Glomerular visceral epithelial cell (primary cell): ENCODE results near the gene ABCA1.
A peak's percentile ranks its signal among the peaks of the same experiment; 100 is the strongest.
"Not testable (repeated sequence)": the region's sequence is repeated elsewhere in the genome, so short reads cannot be mapped to it uniquely, and the experiment has no call there.

ENCODE experiments used
- DNase-seq: peaks from one replicate; pipeline ENCODE4 v3.0.0-alpha.2; 2016; ENCODE audit errors: extremely low spot score

ABCA1 gene

DNA sequence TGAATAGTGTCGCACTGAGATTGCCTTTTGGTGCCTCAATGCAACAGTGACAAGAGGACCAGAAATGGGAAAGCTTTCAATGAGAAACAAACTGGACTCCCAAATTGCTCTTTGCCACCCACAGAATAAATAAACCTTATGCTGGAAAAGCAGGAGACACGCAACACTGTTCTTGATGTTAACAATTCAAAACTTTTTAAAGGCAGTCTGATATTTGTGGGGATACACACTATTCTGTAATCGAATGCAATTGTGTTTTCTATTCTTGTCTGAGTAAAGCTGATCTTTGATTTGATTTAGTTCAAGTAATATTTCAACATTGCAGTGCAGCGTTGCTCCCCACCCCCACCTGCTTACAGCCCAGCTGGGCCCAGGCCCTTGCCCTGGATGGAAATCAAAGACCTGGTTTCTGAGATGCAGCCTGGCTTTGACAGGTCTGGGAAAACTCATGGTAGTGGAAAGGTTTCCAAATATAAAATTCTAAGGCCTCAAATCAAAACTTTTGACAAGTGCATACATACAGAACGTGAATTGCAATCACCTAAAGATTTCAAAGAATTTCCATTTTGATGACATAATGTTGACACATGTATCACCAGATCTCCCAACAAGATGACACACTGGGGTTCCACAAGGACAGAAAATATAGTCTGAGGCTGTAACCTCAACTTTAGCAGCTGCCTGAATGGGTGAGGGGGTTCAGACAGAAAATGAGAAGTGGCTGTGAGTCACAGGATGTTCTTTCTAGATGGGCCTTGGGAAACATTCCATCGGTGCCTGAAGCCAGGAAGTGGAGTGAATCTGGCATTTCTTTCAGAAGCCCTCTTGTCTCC lies 55.1 kb downstream of the ABCA1 start:
- DNase-seq: peak; percentile 91

DNA sequence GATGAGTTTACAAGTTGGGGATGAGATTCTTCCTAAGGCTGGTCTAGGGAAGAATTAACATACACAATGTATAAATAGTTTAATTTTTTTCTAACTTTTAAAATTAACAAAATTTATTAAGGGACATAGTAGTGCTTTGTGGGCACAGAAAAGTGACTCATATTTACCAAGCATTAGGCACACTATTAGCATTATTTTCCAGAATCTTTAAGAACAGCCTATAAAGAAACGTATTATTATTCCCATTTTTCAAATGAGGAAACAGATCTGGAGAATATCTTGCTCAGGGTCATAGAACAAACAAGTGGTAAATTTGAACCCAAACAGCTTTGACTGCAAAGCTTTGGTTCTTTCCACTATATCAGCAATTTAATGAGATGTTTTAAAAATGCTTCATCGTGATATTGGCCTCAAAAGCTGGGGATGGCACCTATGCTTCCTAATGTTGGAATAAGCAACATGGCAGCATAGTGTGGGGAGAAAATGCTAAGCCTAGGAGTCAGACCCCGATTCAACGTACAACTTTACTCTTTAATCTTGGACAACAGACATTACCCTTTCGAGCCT lies 55.9 kb downstream of the ABCA1 start:
- DNase-seq: no peak

DNA sequence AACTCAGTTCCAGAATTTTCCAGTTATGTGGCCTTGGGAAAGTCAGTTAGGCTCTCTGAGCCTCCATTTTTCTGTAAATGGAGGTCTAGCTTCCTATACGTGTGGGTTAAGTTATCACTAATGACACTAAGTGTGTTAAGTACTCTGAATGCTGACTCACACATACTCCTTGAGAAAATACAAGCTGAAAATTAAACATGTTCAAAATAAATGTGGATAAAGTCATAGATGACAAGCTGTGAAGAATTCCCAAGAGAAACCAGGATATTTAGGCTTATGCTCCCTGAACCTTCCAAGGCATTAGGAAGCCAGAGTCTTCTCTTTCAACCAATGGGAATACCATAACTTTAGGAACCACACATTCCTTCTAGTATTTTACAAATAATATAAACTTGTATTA lies 58.1 kb downstream of the ABCA1 start:
- DNase-seq: no peak

DNA sequence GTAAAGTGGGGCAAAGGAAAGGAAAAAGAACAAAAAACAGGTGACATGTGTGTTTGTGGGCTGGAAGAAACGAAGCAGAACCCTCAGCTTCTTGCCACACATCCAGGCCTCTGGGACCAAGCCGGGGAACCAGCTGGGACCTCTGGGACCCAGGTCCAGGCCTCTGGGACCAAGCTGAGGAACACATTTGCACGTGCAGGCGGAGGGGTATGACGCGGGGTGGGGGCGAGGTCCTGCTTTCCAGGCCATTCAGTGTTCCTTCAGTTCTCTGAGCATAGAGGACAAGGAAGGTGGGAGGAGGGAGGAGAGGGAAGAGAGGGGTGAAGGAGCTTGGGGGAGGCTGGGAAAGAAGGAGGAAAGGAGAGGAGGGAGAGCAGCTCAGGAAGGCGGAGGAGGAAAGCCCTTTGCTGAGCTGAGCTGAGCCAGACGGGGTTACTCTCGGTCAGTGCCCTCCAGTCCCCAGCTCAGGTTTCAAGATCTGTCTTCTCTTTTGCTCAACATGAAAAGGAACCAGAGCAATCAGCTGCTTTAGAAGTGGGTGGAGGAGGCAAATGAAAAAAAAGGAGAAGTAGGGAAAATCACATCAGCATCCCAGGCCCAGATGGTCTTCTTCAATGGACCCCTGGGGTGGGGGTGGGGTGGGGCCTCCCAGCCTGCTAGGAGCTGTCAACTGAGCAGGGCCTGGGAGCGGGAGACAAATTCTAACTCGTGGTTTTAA lies 59.1 kb downstream of the ABCA1 start:
- DNase-seq: peak; percentile 78

DNA sequence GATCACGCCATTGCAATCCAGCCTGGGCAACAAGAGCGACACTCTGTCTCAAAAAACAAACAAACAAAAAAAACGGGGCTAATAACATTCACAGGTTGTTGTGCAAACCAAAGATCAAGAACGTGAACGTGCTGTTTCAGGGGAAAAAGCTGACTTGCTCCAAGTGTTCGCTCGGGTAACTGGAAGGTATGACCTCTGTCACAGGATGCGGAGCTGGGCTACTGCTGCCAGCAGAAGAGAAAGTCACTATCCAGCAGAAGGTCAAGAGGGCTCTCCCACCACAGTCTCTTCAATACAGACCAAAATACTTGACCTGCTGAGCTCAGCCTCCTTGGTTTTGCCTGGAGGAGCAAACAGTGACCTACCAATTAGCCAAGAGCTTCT lies 59.7 kb downstream of the ABCA1 start:
- DNase-seq: no peak

DNA sequence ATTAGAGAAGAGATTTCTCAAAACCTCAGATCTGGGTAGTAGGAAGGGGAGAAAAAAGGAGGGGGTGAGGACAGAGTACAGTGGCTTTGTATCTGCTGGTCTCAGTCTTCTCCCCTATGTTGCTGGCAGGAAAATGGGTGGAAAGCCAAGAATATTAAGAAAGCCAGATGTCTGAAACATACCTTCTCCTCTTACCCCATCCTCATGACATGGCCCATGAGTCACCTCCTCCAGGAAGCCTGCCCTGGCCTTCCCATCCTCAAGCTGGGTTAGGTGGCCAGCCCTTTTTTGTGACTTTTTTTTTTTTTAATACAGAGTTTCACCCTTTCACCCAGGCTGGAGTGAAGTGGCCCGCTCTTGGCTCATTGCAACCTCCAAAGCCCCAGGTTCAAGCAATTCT lies 61.8 kb downstream of the ABCA1 start:
- no peak for DNase-seq

DNA sequence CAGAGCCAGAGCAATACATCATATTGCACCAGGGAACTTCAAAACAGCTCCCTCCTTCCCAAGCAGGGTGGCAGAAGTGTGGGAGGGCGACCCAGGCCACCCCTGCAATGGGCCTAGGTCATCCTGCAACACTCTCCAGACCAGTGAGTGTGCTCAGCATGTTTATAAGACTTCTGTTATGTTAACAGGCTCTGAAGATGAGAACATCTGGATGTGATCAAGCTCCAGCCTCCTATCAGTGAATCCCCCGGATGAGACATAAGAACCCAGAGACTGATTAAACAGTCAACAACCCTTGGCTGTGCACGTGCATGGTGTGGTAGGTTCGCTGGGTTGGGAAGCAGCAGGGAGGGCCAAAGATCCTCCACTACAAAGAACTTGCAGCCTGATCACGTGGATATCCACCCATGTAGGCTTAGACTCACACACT lies 63.3 kb downstream of the ABCA1 start:
- no peak for DNase-seq

DNA sequence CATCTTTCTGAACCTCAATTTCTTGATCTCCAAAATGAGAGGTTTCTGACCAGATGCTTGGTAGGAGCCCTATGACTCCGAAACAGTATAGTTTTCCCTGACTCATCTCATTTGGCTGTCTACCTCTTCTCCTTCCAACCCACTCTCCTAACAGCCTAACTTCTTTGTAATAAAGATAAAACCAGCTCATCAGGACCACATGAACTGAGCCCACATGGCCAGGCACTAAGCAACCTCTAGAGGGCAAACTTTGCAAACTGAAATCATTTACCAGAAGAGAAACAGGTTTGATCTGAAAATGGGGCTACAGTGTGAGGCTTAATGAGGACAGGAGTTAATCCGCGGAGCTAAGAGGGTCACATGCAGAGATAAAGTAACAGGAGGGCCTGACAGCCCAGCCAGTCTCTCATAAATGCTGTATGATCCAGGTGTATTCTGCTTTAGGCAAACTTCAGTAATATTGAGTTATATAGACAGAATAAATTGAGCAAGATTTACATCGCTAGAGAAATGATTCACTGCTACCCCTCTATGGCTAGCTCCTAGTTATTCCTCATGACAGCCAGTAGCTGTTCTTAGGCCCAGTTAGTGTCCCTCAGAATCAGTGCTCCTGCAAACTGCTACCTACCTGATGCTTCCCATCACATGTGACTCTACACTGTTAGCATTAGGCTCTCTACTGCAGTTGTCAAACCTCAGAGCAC lies 64.6 kb downstream of the ABCA1 start:
- DNase-seq: peak; percentile 67

DNA sequence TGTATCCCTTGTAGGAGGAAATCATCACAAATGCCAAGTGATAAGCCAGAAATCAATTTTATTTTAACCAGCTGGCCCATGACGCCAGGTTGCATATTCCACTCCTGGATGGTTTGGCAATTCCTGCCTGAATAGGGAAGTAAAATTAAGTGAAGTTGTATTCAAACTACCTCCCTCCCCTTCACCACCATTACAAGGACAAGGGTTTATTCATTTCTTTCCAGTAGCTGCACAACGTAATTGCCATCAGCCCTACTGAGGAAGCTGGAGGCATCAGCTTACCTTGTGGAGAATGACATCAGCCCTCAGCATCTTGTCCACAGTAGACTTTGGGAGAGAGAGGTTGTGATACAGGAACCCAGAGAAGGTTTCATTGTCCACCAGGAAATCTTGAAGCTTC lies 66.6 kb downstream of the ABCA1 start:
- DNase-seq: no peak

DNA sequence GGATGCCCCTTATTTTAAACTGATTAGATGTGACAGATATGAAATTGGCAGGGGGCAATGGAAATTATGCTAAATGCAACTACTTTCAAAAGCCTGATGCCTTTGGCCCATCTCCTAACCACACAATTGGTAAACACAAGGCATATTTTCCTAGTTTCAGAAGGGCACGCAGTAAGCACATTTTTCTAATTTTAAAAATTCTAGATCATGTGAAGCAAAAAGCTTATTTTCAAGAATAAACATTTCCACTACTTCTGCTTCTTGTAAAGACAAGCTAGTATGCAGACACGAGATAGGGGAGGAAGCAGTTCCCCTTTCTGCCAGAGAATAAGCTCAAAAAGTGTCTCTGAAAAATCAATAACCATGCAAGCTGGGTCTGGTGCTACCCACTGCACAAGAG lies 67.7 kb downstream of the ABCA1 start:
- DNase-seq: no peak

DNA sequence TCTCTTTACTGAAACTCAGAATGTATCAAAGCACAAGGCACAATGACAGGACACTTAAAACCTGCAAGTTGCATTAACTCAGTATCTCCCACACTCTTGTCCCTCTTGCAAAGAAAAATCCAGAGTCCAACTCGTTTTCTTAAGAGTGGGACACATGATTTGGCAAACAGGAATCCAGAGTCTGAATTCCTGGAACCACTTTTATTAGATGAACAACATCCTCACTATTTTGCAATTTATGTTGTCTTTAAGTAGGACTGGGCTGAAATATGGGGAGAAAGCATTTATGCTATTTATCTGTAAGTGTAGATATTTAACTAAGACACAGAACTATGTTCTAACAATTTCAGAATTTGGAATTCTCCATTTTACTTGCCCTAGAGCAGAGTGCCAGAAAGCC lies 69.1 kb downstream of the ABCA1 start:
- DNase-seq: no peak

DNA sequence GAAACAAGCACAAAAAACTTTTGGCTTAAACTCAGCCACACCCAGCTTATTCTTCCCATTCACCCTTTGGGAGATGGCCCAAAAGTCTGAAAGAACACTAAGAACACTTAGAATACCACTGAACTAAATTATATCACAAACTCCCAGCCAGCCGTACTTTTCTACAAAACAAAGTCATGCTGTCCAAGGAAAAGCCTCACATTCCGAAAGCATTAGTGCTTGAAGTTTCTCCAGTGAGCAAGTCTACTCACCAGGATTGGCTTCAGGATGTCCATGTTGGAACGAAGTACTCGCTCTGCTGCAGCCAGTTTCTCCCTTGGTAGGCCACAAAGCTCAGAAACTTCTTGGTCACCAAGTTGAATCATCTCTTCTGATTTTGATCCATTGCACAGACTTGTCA lies 69.7 kb downstream of the ABCA1 start:
- DNase-seq: no peak

DNA sequence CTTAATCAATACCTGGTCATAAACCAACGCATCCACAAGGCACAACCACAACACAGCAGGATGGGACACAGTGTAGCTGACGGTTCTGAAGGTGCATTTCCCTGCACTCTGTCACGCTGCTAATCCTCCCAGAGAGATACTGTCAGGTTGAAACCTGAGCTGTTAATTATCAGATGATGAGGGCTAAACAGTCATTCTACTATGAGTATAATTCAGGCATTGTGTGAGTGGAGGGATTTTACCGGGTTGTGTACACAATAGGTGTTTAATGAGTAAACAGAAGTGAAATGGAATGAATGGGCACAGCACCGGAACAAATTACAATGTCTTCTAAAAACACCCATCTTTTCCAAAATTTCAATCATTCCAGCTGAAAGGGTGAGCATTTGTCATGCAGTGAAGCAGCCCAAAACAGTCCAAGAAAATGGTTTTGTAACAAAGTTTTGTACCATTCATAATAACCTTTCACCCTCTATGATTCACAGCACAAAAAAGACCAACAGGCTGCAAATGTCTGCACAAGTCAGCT lies 71.5 kb downstream of the ABCA1 start:
- no peak for DNase-seq

DNA sequence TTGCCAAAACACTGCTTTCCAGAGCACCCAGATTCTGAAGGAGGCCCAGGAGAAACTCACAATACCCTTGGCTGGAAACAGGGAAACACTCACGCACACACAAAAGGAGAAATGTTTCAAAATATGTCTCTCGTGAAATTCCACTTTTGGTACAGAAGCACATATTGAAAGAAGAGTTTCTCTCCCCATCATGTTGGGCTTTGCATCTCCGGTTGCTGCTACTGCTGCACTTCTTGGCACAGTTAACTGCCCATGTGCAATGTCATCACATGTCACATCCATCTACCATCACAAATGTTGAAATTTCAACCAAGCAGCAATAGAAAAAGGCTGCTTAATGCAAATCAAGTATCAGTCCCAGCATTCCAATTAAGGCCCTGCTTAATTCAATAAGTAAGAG lies 72.1 kb downstream of the ABCA1 start:
- no peak for DNase-seq

DNA sequence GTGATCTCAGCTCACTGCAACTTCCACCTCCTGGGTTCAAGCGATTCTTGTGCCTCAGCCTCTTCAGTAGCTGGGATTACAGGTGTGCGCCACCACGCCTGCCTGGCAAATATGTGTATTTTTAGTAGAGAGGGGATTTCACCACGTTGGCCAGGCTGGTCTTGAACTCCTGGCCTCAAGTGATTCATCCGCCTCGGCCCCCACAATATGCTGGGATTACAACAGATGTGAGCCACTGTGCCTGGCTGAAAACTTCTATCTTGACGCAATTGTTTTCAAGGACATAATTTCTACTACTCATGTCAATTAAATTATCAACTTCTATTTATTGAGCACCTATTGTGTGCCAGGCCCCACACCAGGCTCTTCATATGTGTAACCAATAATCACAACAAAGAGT lies 72.7 kb downstream of the ABCA1 start:
- not testable (repeated sequence) for DNase-seq

DNA sequence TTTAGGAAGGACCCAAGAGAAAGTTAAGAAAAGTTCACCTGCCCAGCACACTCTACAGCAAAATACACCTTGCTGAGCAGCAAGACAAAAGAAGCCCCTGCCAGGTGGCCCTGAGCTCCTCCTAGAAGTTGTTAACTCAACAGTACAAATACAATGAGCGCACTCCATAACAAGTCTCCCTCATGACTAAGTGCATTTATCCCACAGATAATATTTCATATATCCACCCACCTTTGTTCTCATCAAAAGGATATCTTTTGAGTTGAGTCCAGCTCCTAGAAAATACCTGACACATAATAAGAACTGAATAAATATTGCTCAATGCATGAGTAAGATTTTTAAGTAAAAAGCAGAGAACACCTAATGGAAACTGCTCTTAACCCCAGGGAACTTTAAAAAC lies 73.3 kb downstream of the ABCA1 start:
- no peak for DNase-seq

DNA sequence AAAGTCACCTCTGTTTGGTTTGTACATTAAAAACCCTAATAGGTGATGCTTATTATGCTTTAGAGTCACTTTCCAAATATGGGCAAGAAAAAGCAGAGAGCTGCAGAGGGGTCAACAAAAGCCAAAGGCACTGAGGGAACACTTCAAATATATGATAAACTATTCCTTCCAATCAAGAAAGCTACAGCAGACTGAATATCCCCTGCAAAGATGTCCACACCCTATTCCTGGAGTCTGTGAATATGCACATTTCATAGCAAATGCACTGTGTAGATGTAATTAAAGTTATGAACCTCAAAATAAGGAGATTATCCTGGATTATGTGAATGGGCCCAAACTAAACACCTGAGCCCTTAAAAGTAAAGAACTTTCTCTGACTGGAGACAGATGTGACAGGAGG lies 74.3 kb downstream of the ABCA1 start:
- DNase-seq: no peak

DNA sequence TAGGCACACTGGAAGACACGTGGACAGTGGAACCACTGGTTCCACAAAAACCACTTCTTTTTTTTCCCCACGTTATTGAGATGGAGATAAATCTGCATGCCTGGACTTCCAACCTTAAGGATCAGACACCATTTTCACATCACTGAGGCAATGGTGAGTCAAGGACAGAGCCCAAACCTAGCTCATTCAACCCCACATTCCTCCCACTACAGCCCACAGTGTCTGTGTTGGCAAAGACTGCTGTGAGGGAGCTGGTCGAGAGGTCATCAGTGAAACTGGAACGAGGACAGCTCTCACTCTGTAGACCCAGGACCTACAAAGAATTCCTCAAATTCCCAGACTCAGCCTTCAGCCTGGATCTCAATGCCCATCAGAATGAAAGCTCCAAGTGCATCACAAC lies 74.8 kb downstream of the ABCA1 start:
- no peak for DNase-seq

DNA sequence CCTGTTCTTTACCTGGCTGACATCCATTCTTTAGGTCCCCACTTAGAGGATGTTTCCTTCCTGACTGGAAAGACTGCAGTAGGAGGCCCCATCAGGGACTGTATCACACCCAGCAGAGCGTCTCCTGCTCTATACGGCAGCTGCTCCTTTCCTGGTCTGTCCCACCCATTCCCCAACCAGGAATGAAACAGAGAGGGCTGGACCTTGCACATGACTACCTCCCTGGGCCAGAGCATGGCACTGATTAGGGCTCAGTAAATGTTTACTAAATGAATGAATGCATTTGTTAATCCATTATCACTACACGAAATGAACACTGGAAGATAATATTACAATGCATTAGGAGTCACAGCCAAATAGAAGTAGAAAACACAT lies 76.4 kb downstream of the ABCA1 start:
- DNase-seq: no peak

DNA sequence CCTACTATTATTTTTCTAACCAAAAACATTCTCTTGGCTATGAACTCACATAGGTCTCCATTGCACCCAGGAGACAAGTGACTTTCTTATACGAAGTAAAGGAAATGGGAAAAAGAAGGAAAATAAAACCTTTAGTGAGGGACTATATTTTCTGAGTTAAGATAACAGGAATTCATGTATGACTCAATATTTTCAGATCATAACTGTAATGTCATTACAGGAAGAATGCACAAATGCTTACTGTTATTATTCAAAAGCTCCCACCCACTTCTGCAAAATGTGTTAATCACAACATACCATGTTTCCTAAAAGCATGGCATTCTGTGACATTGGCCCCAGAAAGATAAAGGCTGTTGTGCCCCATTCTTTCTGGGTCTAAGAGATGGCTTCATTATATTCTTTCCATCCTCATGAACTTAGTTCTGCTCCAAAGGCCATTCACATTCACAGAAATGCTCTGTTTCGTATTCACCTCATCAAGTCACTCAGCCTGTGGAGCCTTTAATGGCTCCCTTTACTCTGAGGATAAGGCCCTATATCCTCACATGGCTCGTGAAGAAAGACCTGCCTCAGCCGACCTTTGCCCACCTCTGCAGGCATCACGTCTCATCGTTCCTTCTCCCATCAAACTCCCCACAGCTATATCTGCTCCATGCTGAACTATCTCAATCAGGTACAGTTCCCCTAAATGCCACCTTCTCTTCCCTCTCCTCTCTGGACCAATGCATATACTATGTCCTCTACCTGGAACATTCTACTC lies 77.0 kb downstream of the ABCA1 start:
- DNase-seq: no peak

DNA sequence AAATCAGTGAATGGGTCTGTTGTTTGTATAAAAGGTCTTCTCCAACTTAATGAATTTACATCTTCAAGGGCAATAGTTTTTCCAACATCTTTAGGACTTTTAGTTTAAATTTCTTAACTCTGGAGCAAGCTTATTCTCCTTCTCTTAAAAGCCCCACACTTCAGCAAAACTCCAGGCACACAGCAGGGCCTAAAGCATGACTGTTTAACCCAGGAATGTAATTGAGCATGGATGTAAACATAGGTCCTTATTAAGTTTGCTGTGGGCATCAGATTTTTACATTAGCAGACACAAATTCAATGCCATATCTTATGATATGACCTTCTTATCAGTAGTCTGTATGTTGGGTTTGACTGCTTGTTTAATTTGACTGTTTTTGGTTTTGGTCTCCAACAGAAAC lies 78.9 kb downstream of the ABCA1 start:
- DNase-seq: no peak

DNA sequence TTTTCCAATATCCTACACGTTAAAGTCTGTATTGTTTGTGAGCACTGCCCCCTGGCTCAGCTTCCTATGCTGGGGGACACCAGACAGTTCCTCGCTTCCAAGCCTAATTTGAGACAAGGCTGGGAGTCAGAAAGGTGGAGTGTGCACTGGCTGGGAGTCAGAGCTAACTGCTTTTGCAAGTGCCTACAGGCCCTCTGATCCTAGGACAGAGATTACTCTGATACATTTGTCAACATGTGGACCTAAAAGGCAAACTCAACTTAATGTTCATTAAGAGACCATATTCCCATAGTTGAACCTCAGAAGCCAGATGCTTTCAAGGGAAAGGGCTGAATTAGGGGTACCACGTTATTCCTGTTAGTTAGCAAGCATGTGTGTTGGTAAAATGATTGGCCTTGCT lies 83.2 kb downstream of the ABCA1 start:
- DNase-seq: no peak
